Stomach (tissue), 4 donors: ENCODE measurements around the gene KATNIP.

Experiments used
- CTCF ChIP-seq, 7 experiments: fragments of 450-650 bp in 4 of 7; fragments of 200-600 bp in 3 of 7; sonication (generic) in 3 of 7; IDR thresholded peaks; one replicate each; pipeline ENCODE4 v1.5.1; 2016 to 2019; ENCODE audit warnings: antibody characterized with exemption in 7 of 7, control low read depth in 2 of 7, mild to moderate bottlenecking in 1 of 7
- POLR2A ChIP-seq, 4 donors: fragments of 450-650 bp; IDR thresholded peaks; one replicate each; pipeline ENCODE4 v1.6.1; 2016; ENCODE audit warnings: antibody characterized with exemption in 4 of 4, control low read depth in 2 of 4, mild to moderate bottlenecking in 1 of 4, moderate library complexity in 1 of 4
- POLR2AphosphoS5 ChIP-seq, 3 donors: sonication (generic); formaldehyde crosslinking; IDR thresholded peaks; one replicate each; pipeline ENCODE4 v1.6.1; 2016; ENCODE audit warnings: antibody characterized with exemption in 3 of 3

GRCh38 chr16:27508476-27508875 lies 41.5 kb upstream of the KATNIP start:
- no peak for TF ChIP-seq CTCF (IDR thresholded peaks at IDR 0.05)
- no peak for TF ChIP-seq POLR2AphosphoS5 (IDR thresholded peaks at IDR 0.05)
- TF ChIP-seq POLR2A (IDR thresholded peaks at IDR 0.05), result no peak
